GM06990 (cell line): Measurements from ENCODE around the gene HIVEP2.

Experiments used
- DNase-seq: peaks from one replicate; pipeline ENCODE4 v3.0.0-alpha.2; 2011; ENCODE audit not compliant: insufficient read length; ENCODE audit errors: extremely low read depth
- H3K27me3 ChIP-seq: replicated peaks from 2 replicates; pipeline ENCODE4 v1.6.0; 2011; ENCODE audit warnings: low read length; ENCODE audit not compliant: control insufficient read depth, insufficient read depth
- H3K36me3 ChIP-seq: 2 replicates; pipeline ENCODE4 v1.5.1; 2011; ENCODE audit warnings: low read length; ENCODE audit not compliant: control insufficient read depth, insufficient read depth
- H3K4me3 ChIP-seq: replicated peaks from 2 replicates; pipeline ENCODE4 v1.5.1; 2011; ENCODE audit warnings: low read depth, mild to moderate bottlenecking, control low read depth, low read length
- TF ChIP-seq, protein P1 (sequence below): IDR thresholded peaks from 2 replicates; pipeline ENCODE4 v1.5.1; 2011; ENCODE audit warnings: low read length, control low read depth, mild to moderate bottlenecking, inconsistent platforms; ENCODE audit not compliant: insufficient read depth, poor library complexity, severe bottlenecking

Gene HIVEP2

DNA sequence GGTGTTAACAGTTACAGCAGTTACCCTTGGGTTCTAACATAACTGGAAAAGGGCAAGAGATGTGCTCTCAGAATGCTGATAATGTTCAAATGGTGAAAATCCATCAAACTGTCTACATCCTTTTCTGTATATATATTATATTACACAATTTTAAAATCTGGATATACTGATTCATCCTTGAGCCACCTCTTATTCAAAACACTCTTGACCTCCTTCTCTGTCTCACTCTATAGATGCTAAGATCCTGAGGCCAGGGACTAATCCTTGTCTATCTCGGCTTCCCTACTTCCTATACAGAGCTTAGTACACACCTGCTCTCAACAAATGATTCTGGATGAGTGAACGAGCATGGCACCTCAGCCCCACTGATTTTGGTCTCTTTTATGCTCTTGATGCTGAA, 47.3 kb downstream of the HIVEP2 start:
- Histone ChIP-seq H3K36me3 (peaks cover 6% of the 10 kb centered on the region), H3K27me3 (no peaks in the 10 kb centered on the region), H3K4me3 (no peak overlapping the region)
- no peak for DNase-seq
- TF ChIP-seq, protein P1, sequence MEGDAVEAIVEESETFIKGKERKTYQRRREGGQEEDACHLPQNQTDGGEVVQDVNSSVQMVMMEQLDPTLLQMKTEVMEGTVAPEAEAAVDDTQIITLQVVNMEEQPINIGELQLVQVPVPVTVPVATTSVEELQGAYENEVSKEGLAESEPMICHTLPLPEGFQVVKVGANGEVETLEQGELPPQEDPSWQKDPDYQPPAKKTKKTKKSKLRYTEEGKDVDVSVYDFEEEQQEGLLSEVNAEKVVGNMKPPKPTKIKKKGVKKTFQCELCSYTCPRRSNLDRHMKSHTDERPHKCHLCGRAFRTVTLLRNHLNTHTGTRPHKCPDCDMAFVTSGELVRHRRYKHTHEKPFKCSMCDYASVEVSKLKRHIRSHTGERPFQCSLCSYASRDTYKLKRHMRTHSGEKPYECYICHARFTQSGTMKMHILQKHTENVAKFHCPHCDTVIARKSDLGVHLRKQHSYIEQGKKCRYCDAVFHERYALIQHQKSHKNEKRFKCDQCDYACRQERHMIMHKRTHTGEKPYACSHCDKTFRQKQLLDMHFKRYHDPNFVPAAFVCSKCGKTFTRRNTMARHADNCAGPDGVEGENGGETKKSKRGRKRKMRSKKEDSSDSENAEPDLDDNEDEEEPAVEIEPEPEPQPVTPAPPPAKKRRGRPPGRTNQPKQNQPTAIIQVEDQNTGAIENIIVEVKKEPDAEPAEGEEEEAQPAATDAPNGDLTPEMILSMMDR = no peak

DNA sequence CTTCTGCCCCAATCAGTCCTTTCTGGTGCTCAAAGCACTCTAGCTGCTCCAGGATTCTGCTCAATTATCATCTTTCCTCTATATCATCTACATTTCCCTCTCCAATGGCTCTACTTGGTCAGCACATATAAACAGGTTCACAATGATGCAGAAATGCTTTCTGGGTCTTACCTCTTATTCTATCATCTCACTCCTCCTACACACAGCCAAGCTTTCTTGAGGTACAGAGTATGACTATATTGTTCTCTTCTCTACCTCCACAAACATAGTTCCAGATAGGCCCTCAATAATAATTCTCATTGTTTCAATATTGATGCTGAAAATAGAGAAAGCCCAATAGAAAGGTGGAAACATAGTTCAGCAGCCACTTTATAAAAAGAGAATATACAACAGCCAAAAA, 48.2 kb downstream of the HIVEP2 start:
- Histone ChIP-seq H3K4me3 (no peak overlapping the region), H3K27me3 (no peaks in the 10 kb centered on the region), H3K36me3 (peaks cover 6% of the 10 kb centered on the region)
- no peak for DNase-seq
- TF ChIP-seq, protein P1 = no peak

DNA sequence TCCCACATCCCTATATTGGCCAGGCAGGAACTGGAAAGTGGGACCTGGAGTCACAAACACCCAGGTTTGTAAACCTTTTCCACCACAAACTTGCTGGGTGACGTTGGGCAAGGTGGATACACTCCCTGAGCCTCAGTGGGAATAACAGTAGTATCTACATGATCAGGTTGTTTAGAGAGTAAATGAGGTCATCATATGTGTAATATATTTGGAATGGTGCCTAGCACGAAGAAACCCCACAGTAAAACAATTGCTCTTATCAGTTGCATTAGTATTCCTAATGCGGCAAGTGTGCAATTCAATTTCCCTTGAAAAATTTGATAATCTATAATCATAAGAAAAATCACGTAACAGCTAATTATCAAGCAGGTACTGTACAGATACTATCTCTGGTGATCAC, 51.9 kb downstream of the HIVEP2 start:
- Histone ChIP-seq H3K27me3 (no peaks in the 10 kb centered on the region), H3K36me3 (no peaks in the 10 kb centered on the region), H3K4me3 (no peak overlapping the region)
- no peak for DNase-seq
- TF ChIP-seq, protein P1 = no peak

DNA sequence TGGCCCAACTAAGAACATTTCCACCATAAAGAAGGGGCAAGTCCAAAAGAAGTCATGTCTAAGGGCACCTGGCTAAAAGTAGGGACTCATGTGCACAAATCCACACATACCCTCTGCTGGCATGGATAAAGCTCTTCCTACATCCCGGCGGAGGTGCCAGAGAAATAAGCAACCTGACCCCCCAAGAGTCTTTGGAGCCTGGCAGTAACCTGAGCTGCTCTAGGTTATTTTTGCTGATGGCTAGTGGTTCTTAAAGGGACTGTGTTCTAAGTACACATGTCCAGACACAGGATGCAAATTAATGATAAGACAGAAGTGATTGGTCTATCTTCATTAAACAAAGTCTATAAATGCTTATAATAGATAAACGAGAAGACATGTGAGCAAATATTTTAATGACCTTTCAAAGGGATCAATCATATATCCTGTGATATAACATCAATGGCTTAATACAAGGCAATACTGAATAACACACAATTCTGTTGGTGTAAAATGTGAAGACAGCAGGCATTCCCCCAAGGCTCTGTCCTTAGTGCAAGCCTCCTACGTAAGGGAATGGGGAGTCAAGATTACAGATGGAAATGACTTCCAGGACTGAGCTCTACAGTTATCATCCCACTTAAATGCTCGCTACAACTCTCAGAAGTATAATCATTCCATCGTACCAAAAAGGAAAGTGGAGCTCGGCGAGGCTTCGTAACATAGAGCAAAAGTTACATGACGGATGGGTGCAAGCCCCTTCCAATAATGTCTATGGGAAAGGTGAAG, 52.5 kb downstream of the HIVEP2 start:
- no peaks in the 10 kb centered on the region for H3K27me3 ChIP-seq
- TF ChIP-seq, protein P1 = no peak
- no peak for DNase-seq
- H3K36me3 ChIP-seq = no peaks in the 10 kb centered on the region
- H3K4me3 ChIP-seq = no peak overlapping the region

DNA sequence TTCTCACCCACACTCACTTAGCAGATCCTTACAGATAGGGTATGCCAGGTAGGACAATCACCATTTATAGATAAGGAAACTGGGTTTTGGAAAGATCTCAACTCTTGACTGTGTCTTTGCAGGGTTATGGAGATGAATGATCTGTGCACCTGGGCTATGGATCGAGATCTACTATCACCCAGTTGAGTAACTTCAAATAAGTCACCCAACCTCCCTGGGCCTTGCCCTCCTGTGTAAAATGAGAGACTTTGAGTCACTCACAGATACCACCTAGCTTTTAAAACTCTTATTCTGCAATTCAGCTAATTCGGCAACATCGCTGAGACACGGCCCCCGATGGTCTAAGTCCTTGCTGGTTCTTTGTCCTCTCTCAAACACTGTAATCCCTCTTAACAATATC, 53.5 kb downstream of the HIVEP2 start:
- Histone ChIP-seq H3K36me3 (no peaks in the 10 kb centered on the region), H3K27me3 (no peaks in the 10 kb centered on the region), H3K4me3 (no peak overlapping the region)
- no peak for DNase-seq
- TF ChIP-seq, protein P1 = no peak
